ENCODE measurements around the gene KMT5C.

GRCh38 chr19:55312621-55313512, 26.8 kb upstream of the KMT5C start:
- TF ChIP-seq, protein P1, sequence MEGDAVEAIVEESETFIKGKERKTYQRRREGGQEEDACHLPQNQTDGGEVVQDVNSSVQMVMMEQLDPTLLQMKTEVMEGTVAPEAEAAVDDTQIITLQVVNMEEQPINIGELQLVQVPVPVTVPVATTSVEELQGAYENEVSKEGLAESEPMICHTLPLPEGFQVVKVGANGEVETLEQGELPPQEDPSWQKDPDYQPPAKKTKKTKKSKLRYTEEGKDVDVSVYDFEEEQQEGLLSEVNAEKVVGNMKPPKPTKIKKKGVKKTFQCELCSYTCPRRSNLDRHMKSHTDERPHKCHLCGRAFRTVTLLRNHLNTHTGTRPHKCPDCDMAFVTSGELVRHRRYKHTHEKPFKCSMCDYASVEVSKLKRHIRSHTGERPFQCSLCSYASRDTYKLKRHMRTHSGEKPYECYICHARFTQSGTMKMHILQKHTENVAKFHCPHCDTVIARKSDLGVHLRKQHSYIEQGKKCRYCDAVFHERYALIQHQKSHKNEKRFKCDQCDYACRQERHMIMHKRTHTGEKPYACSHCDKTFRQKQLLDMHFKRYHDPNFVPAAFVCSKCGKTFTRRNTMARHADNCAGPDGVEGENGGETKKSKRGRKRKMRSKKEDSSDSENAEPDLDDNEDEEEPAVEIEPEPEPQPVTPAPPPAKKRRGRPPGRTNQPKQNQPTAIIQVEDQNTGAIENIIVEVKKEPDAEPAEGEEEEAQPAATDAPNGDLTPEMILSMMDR (conservative IDR thresholded peaks at IDR 0.05), result no peak
- no peak for TF ChIP-seq ZFX (IDR thresholded peaks at IDR 0.05)

All from C4-2B (cell line).